Glomerular visceral epithelial cell (primary cell): ENCODE measurements around the gene SPEN.

Experiments
- DNase-seq: peaks from one replicate; pipeline ENCODE4 v3.0.0-alpha.2; 2016; ENCODE audit errors: extremely low spot score

Gene SPEN

GRCh38 chr1:15937146-15937545 lies 89.6 kb downstream of the SPEN start:
- no peak for DNase-seq

- DNase-seq: no peak
Measured at GRCh38 chr1:15937706-15938168, 90.2 kb downstream of the SPEN start.

- no peak for DNase-seq
Measured at GRCh38 chr1:15938628-15939161, 91.2 kb downstream of the SPEN start.

GRCh38 chr1:15939181-15940109 lies 91.9 kb downstream of the SPEN start:
- DNase-seq: peak; percentile 37

DNA sequence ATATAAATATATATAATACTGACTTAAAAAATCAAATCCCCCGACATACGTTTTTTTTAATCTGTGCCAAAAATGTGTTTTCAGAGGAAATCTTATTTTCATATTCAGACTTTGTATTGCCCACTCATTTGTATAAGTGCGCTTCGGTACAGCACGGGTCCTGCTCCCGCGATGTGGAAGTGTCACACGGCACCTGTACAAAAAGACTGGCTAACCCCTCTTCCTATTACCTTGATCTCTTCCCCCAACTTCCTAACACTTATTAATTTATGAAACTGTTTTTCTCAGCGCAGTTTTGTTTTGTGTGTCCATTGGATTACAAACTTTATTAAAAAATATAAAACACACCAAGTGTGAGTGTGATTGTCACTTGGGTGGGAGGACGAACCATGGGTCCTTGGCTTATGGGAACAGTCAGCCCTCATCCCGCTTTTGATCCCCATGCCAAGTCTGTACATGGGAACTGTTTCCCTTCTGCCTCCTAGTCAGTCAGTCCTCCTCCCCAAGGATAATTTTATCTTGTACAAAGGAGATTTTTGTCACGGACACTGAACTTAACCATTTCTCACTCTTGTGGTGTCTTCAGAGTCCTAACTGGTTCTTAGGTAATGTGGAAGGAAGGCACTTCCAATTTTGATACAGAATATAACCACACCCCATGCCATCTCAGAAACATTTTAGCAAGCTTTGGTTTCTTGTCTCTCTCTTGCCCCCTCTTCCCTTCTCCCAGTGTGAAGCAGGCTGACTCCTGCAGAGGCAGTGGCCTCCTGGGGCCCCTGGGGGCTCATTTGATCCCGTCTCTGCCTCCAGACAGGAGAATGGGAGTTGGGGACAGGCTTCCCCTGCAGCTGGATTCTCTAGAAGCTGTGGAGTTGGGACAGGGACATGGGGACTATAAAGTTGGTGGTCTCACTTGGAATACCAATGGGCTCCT lies 92.9 kb downstream of the SPEN start:
- DNase-seq: no peak

DNA sequence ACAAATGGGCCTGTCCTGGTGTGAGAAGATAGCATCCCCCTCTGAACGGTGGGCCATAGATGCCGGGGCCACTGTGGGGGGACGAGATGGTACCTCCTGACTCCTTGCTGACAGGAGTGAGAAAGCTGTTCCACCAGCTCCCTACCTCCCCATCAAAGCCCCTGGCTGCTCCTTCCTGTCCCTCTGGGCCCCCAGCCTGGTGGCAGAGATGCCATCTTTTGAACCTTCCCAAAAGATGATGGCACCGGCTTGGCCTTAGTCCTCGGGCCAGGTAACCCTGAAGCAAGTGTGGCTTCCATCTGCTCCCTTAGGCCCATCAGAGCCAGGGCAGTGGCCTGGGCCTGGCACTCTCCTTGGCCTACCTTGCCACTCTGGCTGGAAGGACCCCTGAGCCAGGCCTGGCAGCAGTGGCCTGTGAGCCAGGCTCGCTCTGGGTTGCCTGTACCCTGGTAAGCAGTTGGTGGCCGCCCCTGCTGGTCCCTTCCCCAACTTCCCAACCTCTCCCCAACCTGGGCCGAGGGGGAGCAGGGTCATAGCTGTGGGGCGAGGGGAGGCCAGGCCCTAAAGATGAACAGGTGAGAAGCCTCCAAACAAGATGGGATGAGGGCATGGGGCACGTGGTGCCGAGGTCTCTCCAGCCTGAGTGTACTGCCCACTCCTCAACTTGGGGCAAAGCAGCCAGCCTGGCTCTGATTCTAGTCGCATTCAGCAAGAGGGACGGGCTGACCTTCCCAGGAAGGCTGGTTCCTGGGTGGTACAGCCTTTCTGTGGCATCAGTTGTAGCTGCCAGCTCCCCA lies 93.7 kb downstream of the SPEN start:
- DNase-seq: no peak

DNA sequence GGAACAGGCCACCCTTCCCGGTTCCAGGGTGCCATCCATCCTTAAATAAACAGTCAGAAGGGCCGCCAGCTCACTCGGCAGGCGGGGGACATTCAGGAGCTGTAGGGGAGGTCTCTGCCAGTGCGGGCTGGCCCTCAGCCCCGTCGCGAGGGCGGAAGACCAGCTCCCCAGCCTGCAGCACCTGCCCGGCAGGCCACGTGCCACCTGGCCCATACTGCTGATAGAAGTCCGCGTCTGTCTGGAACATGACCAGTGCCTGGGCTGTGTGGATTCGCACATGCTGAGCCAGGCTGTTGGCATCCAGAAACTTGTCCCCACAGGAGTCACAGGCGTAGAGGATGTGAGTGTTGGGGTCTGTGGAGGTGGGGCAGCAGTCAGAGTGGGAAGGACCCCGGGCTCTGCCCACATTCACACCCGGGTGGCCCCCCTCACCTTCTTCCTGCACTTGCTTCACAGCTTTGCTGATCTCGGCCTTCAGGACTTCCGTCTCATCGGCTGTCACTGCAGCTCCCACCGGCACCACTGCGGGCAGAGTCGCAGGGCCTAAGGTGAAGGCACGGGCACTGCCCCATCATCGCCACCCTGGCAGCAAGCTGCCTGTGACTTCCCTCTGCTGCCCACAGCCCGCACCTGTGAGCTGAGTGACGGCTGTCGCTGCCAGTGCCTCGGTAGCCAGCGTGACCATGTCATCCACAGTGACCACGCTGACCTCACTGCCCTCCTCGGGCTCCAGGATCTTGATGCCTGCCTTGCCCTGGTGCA lies 94.6 kb downstream of the SPEN start:
- no peak for DNase-seq

- DNase-seq: no peak
Measured at GRCh38 chr1:15942661-15943327, 95.3 kb downstream of the SPEN start.

DNA sequence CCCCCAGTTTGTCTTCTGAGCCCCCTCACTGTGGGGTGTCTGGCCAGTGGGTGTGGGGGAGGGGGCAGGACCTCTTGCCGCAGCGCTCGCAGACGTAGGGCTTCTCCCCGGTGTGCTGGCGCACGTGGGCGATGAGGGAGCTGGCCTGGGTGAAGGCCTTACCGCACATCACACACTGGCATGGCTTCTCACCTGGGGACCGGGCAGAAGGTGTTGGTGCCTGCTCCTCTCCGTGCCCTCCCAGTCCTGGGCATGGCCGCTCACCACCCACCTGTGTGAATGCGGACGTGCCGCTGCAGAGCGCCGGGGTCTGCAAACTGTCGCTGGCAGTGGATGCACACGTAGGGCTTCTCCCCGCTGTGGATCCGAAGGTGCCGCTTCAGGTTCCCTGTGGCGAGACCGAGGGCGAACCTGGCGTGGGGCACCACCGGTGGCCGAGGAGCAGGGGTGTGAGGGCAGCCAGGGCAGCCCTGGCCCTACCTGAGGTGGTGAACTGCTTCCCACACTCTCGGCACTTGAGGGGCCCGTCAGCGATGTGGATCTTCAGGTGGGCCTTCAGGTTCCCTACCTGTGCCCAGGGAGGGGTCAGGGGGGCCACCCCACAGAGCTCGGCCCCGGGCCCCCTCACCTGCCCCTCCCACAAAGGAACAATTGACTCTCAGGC lies 96.0 kb downstream of the SPEN start:
- DNase-seq: no peak

DNA sequence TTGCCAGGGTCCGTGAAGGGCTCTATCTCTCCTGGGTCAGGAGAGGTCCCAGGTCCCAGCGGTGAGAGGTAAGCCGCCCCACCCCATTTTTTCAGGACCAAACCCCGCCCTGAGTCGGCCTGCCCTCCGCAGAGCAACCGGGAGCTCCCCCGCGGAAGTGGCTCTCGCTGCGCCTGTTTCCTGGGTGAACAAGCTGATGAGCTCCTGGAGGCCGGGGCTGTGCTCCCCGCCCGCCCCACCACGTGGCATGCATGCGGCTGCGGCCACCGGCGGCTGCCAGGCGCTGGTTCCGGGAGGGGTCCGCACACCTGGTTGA lies 96.4 kb downstream of the SPEN start:
- no peak for DNase-seq

- DNase-seq: no peak
Measured at GRCh38 chr1:15944308-15945010, 97.0 kb downstream of the SPEN start.

- DNase-seq: no peak
Measured at GRCh38 chr1:15945011-15945831, 97.7 kb downstream of the SPEN start.

- DNase-seq: no peak
Measured at GRCh38 chr1:15945832-15946448, 98.4 kb downstream of the SPEN start.

DNA sequence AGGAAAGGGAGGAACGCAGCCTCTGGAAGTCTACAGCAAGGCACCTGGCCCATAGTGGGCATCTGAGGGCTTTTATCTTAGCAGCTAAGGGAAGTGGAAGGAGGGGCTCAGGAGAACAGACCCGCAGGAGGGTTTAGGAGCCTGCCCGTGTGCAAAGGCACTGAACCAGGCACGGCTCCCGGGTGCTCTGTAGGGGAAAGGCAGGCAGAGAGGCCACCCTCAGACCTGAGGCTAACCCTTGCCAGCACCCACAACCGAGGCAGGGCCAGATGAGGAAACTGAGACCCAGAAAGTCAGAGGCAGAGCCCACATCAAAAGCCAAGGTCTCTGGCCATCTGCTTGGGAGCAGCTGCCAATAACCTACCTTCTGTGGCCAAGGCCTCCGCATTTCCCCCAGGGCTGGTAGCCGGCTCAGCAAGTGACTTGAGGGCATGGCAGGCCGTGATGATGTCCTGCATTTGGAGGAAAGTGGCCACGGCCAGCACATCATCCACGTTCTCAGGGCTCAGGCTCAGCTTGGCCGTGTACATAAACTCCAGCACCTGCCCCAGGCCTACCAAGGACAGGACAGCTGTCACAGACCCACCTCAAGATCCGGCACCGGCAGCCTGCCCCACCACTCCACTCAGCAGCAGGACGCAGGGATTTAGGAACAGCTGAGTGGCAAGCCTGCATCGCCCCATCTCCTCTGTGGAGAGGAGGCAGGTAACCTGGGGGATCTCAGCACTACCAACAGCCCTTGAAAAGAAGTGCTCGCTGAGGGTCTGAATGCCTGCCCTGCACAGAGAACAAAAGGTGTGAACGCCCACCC lies 99.3 kb downstream of the SPEN start:
- no peak for DNase-seq

DNA sequence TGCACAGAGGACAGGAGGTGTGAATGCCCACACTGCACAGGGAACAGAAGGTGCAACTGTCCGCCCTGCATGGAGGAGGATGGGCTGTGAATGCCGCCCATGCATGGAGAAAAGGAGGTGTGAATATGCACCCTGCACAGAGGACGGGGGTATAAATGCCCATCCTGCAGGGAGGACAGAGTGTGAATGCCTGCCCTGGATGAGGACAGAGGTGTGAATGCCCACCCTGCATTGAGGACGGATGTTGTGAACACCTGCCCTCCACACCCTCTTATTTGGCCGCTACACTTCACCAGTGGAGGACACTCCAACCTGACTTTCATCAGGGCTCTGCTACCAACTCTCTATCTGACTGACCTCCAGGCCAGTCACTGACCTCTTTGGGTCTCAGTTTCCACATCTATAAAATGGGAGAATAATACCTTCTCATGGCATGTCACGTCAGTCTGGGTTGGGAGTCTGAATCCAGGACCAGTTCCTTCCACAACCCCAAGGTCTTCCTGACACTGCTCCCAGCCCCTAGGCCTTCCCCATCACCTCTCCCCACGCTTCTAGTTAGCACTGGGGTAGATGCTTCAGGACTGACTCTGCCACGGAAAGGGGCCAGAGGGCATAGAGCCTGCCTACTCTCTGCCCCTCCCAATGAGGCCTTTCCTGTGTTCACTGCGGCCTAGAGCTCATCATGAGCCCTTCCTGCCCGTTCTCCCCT lies 100.0 kb downstream of the SPEN start:
- no peak for DNase-seq

GRCh38 chr1:15948091-15948591 lies 100.6 kb downstream of the SPEN start:
- DNase-seq: no peak
